Measurements from ENCODE around the gene SLC35E1. TPM values are rescaled to one million over a fixed set of nuclear protein-coding genes. Genes with fewer than 3 reads are reported as not detected.

Gene SLC35E1
- total RNA-seq, 2 experiments from 2014 or later, result 51.5 to 72.1 TPM

- no peaks in the 10 kb centered on the region for H3K27me3 Mint-ChIP-seq
- H3K9me3 Mint-ChIP-seq (ENCODE audit: low read depth), result no peaks in the 10 kb centered on the region
- ChIA-PET POLR2A (interaction anchor here (0.6 to 3.0 kb wide), 8 partner anchors 15 to 175 kb away, joined by 3 to 14 read pairs (median 4); partner anchors contain the start of genes MED26, SLC35E1 and SMIM7), CTCF (interaction anchor here (0.7 to 1.5 kb wide), 7 partner anchors 8 to 74 kb away, joined by 3 to 8 read pairs (median 3); partner anchors contain the start of gene SLC35E1)
- peak overlapping the region; percentile 95 for H3K27ac Mint-ChIP-seq
- H3K4me1 Mint-ChIP-seq, result peaks cover 85% of the 10 kb centered on the region
- DNase-seq (peak; percentile 85), ATAC-seq (peak; percentile 64)
- intact Hi-C loops (cut with DNase I, micrococcal nuclease), result loop anchor here (1.0 to 10.0 kb wide), 6 partner anchors 27 to 511 kb away; partner anchors contain the start of genes HAUS8 (in 2 of the 2), MYO9B (in 2 of the 2), CHERP (in 1 of the 2) and SMIM7 (in 1 of the 2)
- H3K36me3 Mint-ChIP-seq (ENCODE audit: low read depth), result peaks cover 6% of the 10 kb centered on the region
- peak overlapping the region; percentile 79 for H3K4me3 Mint-ChIP-seq
Measured at GRCh38 chr19:16587833-16588823, 15.9 kb upstream of the SLC35E1 start.

- intact Hi-C loops (cut with DNase I, micrococcal nuclease), result loop anchor here (5.0 to 10.0 kb wide), 4 partner anchors 75 to 510 kb away; partner anchors contain the start of genes HAUS8 (in 2 of the 2), MYO9B (in 2 of the 2), SMIM7 (in 1 of the 2) and TMEM38A (in 1 of the 2)
- H3K36me3 Mint-ChIP-seq (ENCODE audit: low read depth), result peaks cover 6% of the 10 kb centered on the region
- H3K4me3 Mint-ChIP-seq, result peak overlapping the region; percentile 79
- peak overlapping the region; percentile 95 for H3K27ac Mint-ChIP-seq
- no peaks in the 10 kb centered on the region for H3K27me3 Mint-ChIP-seq
- POLR2A ChIA-PET, result interaction anchor here (0.7 to 3.0 kb wide), 7 partner anchors 14 to 546 kb away, joined by 3 to 14 read pairs (median 5); partner anchors contain the start of genes MED26, SLC35E1 and SMIM7
- peaks cover 82% of the 10 kb centered on the region for H3K4me1 Mint-ChIP-seq
- CTCF ChIA-PET, result interaction anchor here (0.6 to 1.5 kb wide), 9 partner anchors 9 to 75 kb away, joined by 3 to 8 read pairs (median 3); partner anchors contain the start of gene SLC35E1
- peak; percentile 80 for DNase-seq
- no peaks in the 10 kb centered on the region for H3K9me3 Mint-ChIP-seq (ENCODE audit: low read depth)
- ATAC-seq, result peak; percentile 9
Measured at GRCh38 chr19:16586991-16587832, 15.0 kb upstream of the SLC35E1 start.

DNA sequence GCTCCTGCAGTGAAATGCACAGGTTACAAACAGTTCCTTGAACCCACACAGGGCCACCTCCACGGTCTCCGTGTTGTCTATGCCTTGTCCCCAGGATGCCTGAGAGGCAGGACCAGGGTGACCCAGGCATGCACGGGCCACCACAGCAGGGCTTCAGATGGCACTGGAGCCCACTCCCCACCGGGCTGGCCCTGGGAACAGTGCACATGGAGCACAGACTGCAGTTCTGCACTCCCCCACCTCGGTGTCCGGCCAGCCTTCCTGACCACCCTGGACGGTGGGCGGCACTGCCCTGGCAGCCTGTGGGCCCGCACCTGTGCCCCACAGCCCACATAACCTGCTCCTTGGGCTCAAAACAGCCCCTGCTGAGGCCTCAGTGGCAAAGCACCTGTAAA lies 14.3 kb upstream of the SLC35E1 start:
- H3K4me3 Mint-ChIP-seq, result peak overlapping the region; percentile 79
- intact Hi-C loops (cut with DNase I, micrococcal nuclease), result loop anchor here (5.0 to 10.0 kb wide), 4 partner anchors 76 to 509 kb away; partner anchors contain the start of genes HAUS8 (in 2 of the 2), MYO9B (in 2 of the 2), SMIM7 (in 1 of the 2) and TMEM38A (in 1 of the 2)
- DNase-seq (no peak), ATAC-seq (no peak)
- POLR2A ChIA-PET, result interaction anchor here (0.6 to 2.2 kb wide), 4 partner anchors 18 to 547 kb away, joined by 3 to 6 read pairs (median 4); partner anchors contain the start of gene MED26
- H3K9me3 Mint-ChIP-seq (ENCODE audit: low read depth), result no peaks in the 10 kb centered on the region
- peaks cover 85% of the 10 kb centered on the region for H3K4me1 Mint-ChIP-seq
- H3K36me3 Mint-ChIP-seq (ENCODE audit: low read depth), result peaks cover 6% of the 10 kb centered on the region
- H3K27ac Mint-ChIP-seq, result peak overlapping the region; percentile 95
- CTCF ChIA-PET, result interaction anchor here (1.4 kb wide), 1 partner anchor 10 kb away, joined by 5 read pairs; no protein-coding TSS in a partner anchor
- H3K27me3 Mint-ChIP-seq, result no peaks in the 10 kb centered on the region

- intact Hi-C loops (cut with DNase I, micrococcal nuclease), result loop anchor here (5.0 to 10.0 kb wide), 4 partner anchors 76 to 509 kb away; partner anchors contain the start of genes HAUS8 (in 2 of the 2), MYO9B (in 2 of the 2), SMIM7 (in 1 of the 2) and TMEM38A (in 1 of the 2)
- Mint-ChIP-seq H3K4me1 (peaks cover 82% of the 10 kb centered on the region), H3K36me3 (ENCODE audit: low read depth) (peaks cover 6% of the 10 kb centered on the region), H3K27me3 (no peaks in the 10 kb centered on the region), H3K9me3 (ENCODE audit: low read depth) (no peaks in the 10 kb centered on the region), H3K4me3 (peak overlapping the region; percentile 79), H3K27ac (peak overlapping the region; percentile 95)
- ChIA-PET POLR2A (interaction anchor here (0.6 to 2.6 kb wide), 3 partner anchors 17 to 43 kb away, joined by 3 to 28 read pairs (median 9); partner anchors contain the start of genes CHERP and MED26), CTCF (no interaction called here)
- ATAC-seq (peak; percentile 23), DNase-seq (peak; percentile 70)
Measured at GRCh38 chr19:16585808-16586476, 13.7 kb upstream of the SLC35E1 start.

GRCh38 chr19:16585094-16585801 lies 13.0 kb upstream of the SLC35E1 start:
- H3K9me3 Mint-ChIP-seq (ENCODE audit: low read depth), result no peaks in the 10 kb centered on the region
- H3K27me3 Mint-ChIP-seq, result no peaks in the 10 kb centered on the region
- H3K4me1 Mint-ChIP-seq, result peaks cover 79% of the 10 kb centered on the region
- POLR2A ChIA-PET, result interaction anchor here (1.0 to 2.6 kb wide), 4 partner anchors 12 to 43 kb away, joined by 4 to 28 read pairs (median 7); partner anchors contain the start of genes CHERP and MED26
- CTCF ChIA-PET, result interaction anchor here (0.6 to 1.9 kb wide), 4 partner anchors 11 to 54 kb away, joined by 3 to 9 read pairs (median 6); no protein-coding TSS in a partner anchor
- peak overlapping the region; percentile 95 for H3K27ac Mint-ChIP-seq
- peaks cover 6% of the 10 kb centered on the region for H3K36me3 Mint-ChIP-seq (ENCODE audit: low read depth)
- peak overlapping the region; percentile 79 for H3K4me3 Mint-ChIP-seq
- intact Hi-C loops (cut with DNase I, micrococcal nuclease), result loop anchor here (5.0 to 10.0 kb wide), 4 partner anchors 77 to 508 kb away; partner anchors contain the start of genes HAUS8 (in 2 of the 2), MYO9B (in 2 of the 2), SMIM7 (in 1 of the 2) and TMEM38A (in 1 of the 2)
- DNase-seq (peak; percentile 28), ATAC-seq (no peak)

- no peaks in the 10 kb centered on the region for H3K9me3 Mint-ChIP-seq (ENCODE audit: low read depth)
- peaks cover 76% of the 10 kb centered on the region for H3K4me1 Mint-ChIP-seq
- intact Hi-C loops (cut with DNase I, micrococcal nuclease), result loop anchor here (1.0 to 10.0 kb wide), 9 partner anchors 12 to 507 kb away; partner anchors contain the start of genes HAUS8 (in 2 of the 2), MED26 (in 2 of the 2), MYO9B (in 2 of the 2) and SLC35E1 (in 2 of the 2)
- ChIA-PET POLR2A (interaction anchor here (0.5 to 2.6 kb wide), 8 partner anchors 10 to 399 kb away, joined by 3 to 28 read pairs (median 4); partner anchors contain the start of genes CHERP, FAM32A, MED26 and SMIM7), CTCF (interaction anchor here (0.6 to 1.9 kb wide), 5 partner anchors 11 to 495 kb away, joined by 3 to 9 read pairs (median 4); no protein-coding TSS in a partner anchor)
- peaks cover 6% of the 10 kb centered on the region for H3K36me3 Mint-ChIP-seq (ENCODE audit: low read depth)
- peak overlapping the region; percentile 95 for H3K27ac Mint-ChIP-seq
- H3K4me3 Mint-ChIP-seq, result peak overlapping the region; percentile 79
- ATAC-seq, result peak; percentile 79
- H3K27me3 Mint-ChIP-seq, result no peaks in the 10 kb centered on the region
- DNase-seq, result peak; percentile 94
Measured at GRCh38 chr19:16584248-16585093, 12.3 kb upstream of the SLC35E1 start.

- POLR2A ChIA-PET, result no interaction called here
- Mint-ChIP-seq H3K4me1 (peaks cover 62% of the 10 kb centered on the region), H3K4me3 (no peak overlapping the region), H3K27me3 (no peaks in the 10 kb centered on the region), H3K27ac (peak overlapping the region; percentile 95), H3K9me3 (ENCODE audit: low read depth) (no peaks in the 10 kb centered on the region), H3K36me3 (ENCODE audit: low read depth) (peaks cover 9% of the 10 kb centered on the region)
- intact Hi-C loops (cut with DNase I, micrococcal nuclease), result loop anchor here in 1 of 2 experiments (10.0 kb wide), 1 partner anchor 492 kb away; the partner anchor contains the start of genes HAUS8 and MYO9B
- CTCF ChIA-PET, result interaction anchor here (0.6 to 0.7 kb wide), 2 partner anchors 96 to 869 kb away, joined by 4 read pairs; no protein-coding TSS in a partner anchor
- ATAC-seq (no peak), DNase-seq (no peak)
Measured at GRCh38 chr19:16582486-16583261, 10.5 kb upstream of the SLC35E1 start.

DNA sequence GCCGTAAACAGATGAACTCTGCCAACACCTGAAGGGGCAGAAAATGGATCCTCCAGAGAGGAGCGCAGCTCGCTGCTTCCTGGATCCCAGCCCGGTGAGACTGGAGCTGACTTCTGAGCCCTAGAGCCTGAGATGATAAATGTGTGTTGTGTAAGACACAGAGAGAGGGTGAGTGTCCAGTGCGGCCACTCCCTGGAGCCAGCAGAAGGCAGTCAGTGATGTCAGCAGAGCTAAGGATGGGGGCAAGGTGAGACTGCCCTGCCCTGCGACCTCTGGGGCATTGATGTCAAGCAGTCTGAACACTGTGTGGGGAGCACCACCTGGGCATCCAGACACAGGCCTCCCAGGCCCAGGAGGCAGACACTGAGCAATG lies 9.7 kb upstream of the SLC35E1 start:
- H3K4me3 Mint-ChIP-seq, result no peak overlapping the region
- DNase-seq (no peak), ATAC-seq (no peak)
- POLR2A ChIA-PET, result no interaction called here
- peaks cover 11% of the 10 kb centered on the region for H3K36me3 Mint-ChIP-seq (ENCODE audit: low read depth)
- H3K27me3 Mint-ChIP-seq, result no peaks in the 10 kb centered on the region
- H3K27ac Mint-ChIP-seq, result peak overlapping the region; percentile 61
- CTCF ChIA-PET, result interaction anchor here (0.6 to 1.0 kb wide), 3 partner anchors 45 to 870 kb away, joined by 4 read pairs; no protein-coding TSS in a partner anchor
- intact Hi-C loops (cut with DNase I, micrococcal nuclease), result loop anchor here in 1 of 2 experiments (10.0 kb wide), 1 partner anchor 493 kb away; the partner anchor contains the start of genes HAUS8 and MYO9B
- H3K9me3 Mint-ChIP-seq (ENCODE audit: low read depth), result no peaks in the 10 kb centered on the region
- H3K4me1 Mint-ChIP-seq, result peaks cover 55% of the 10 kb centered on the region
